Measurements from ENCODE around the gene UVSSA.

- TF ChIP-seq CTCF (IDR thresholded peaks at IDR 0.05) (no peak), ATF1 (CRISPR knock-in tag; IDR thresholded peaks at IDR 0.05) (no peak), ETV6 (CRISPR knock-in tag; IDR thresholded peaks at IDR 0.05) (no peak), MAX (CRISPR knock-in tag; IDR thresholded peaks at IDR 0.05) (no peak), USF1 (CRISPR knock-in tag; IDR thresholded peaks at IDR 0.05) (no peak), USF2 (CRISPR knock-in tag; IDR thresholded peaks at IDR 0.05) (no peak), TEAD4 (CRISPR knock-in tag; IDR thresholded peaks at IDR 0.05) (no peak), ZSCAN18 (CRISPR knock-in tag; IDR thresholded peaks at IDR 0.05) (no peak), SP1 (CRISPR knock-in tag; conservative IDR thresholded peaks at IDR 0.05) (no peak), ZNF425 (CRISPR knock-in tag; conservative IDR thresholded peaks at IDR 0.05) (no peak), ELF4 (CRISPR knock-in tag; IDR thresholded peaks at IDR 0.05; ENCODE audit: low read depth) (no peak), E2F1 (CRISPR knock-in tag; IDR thresholded peaks at IDR 0.05) (no peak)
These were observed 8.1 kb upstream of the UVSSA start for GRCh38 chr4:1338752-1339414.
